Fibroblast of upper back skin (primary cell): ENCODE results near the gene AACS.
"Not testable (repeated sequence)": the region's sequence is repeated elsewhere in the genome, so short reads cannot be mapped to it uniquely, and the experiment has no call there.

Source experiments
- DNase-seq: peaks from one replicate; pipeline ENCODE4 v3.0.0-alpha.2; 2013

The AACS gene

GRCh38 chr12:125065021-125065918 is at the start of gene AACS:
TSS of gene AACS (plus strand) at chr12:125065435. CDS start at chr12:125065585, 150 bp downstream.
- DNase-seq = peak; percentile 64

- DNase-seq = peak; percentile 37
These were observed 49.4 kb upstream of the AACS start for GRCh38 chr12:125015680-125016310.

GRCh38 chr12:125017801-125018200 is 47.4 kb upstream of the AACS start:
- no peak for DNase-seq

- DNase-seq = no peak
These were observed 46.9 kb upstream of the AACS start for GRCh38 chr12:125018356-125018755.

GRCh38 chr12:125021096-125021495 is 44.1 kb upstream of the AACS start:
- no peak for DNase-seq

- no peak for DNase-seq
These were observed 43.5 kb upstream of the AACS start for GRCh38 chr12:125021771-125022170.

- no peak for DNase-seq
These were observed 42.2 kb upstream of the AACS start for GRCh38 chr12:125023065-125023464.

GRCh38 chr12:125024949-125025563 is 40.2 kb upstream of the AACS start:
- DNase-seq = no peak

- DNase-seq = no peak
These were observed 39.5 kb upstream of the AACS start for GRCh38 chr12:125025606-125026235.

- no peak for DNase-seq
These were observed 37.1 kb upstream of the AACS start for GRCh38 chr12:125028106-125028505.

GRCh38 chr12:125029761-125030358 is 35.4 kb upstream of the AACS start:
- DNase-seq = peak; percentile 40

GRCh38 chr12:125031471-125031870 is 33.8 kb upstream of the AACS start:
- DNase-seq = not testable (repeated sequence)

- DNase-seq = no peak
These were observed 32.6 kb upstream of the AACS start for GRCh38 chr12:125032466-125033152.

- DNase-seq = no peak
These were observed 31.9 kb upstream of the AACS start for GRCh38 chr12:125033288-125033687.

- no peak for DNase-seq
These were observed 26.1 kb upstream of the AACS start for GRCh38 chr12:125038976-125039625.

GRCh38 chr12:125049093-125049458 is 16.2 kb upstream of the AACS start:
- DNase-seq = no peak

GRCh38 chr12:125050446-125050845 is 14.8 kb upstream of the AACS start:
- no peak for DNase-seq

GRCh38 chr12:125050868-125051267 is 14.4 kb upstream of the AACS start:
- no peak for DNase-seq

GRCh38 chr12:125053821-125054220 is 11.4 kb upstream of the AACS start:
- DNase-seq = no peak

GRCh38 chr12:125055591-125055990 is 9.6 kb upstream of the AACS start:
- DNase-seq = no peak

GRCh38 chr12:125056306-125056705 is 8.9 kb upstream of the AACS start:
- no peak for DNase-seq

GRCh38 chr12:125057708-125058107 is 7.5 kb upstream of the AACS start:
- DNase-seq = no peak
